HEK293 (cell line): ENCODE data around the gene FAM163A.

ENCODE experiments used
- CTCF ChIA-PET: fragments of 350-600 bp; formaldehyde crosslinking; extraction: SDS; loops from one replicate; lab custom pipeline; 2021; ENCODE audit warnings: antibody characterized with exemption; lab: Yijun Ruan, JAX
- POLR2A ChIA-PET: fragments of 300-600 bp; formaldehyde crosslinking; extraction: SDS; loops from one replicate; lab custom pipeline; 2020; ENCODE audit warnings: antibody characterized with exemption, inconsistent platforms; lab: Yijun Ruan, JAX
- H3K27ac ChIP-seq: fragments of 200-500 bp; sonication (Bioruptor generic); 2 replicates; pipeline ENCODE4 v1.5.1; 2014; ENCODE audit warnings: low read depth, low read length, control low read depth, inconsistent platforms; ENCODE audit errors: extremely low read depth
- H3K36me3 ChIP-seq, 2 experiments: fragments of 200-500 bp in 1 of 2; sonication (Bioruptor generic) in 1 of 2; 1 replicate in 1 of 2; 2 replicates in 1 of 2; pipeline ENCODE4 v1.5.1; 2014 to 2017; ENCODE audit warnings: inconsistent platforms in 2 of 2, low read length in 2 of 2; ENCODE audit not compliant: control insufficient read depth in 2 of 2, insufficient read depth in 1 of 2
- H3K4me1 ChIP-seq: fragments of 200-500 bp; sonication (Bioruptor generic); 2 replicates; pipeline ENCODE4 v1.5.1; 2014; ENCODE audit warnings: mild to moderate bottlenecking, low read length, inconsistent platforms; ENCODE audit not compliant: control insufficient read depth, insufficient read depth
- H3K4me3 ChIP-seq: 2 replicates; pipeline ENCODE4 v1.5.1; 2011; ENCODE audit warnings: low read depth, mild to moderate bottlenecking, control low read depth, low read length, moderate library complexity
- H3K9me3 ChIP-seq: fragments of 200-500 bp; sonication (Bioruptor generic); 2 replicates; pipeline ENCODE4 v1.5.1; 2014; ENCODE audit warnings: low read depth, low read length, inconsistent platforms; ENCODE audit not compliant: control insufficient read depth, insufficient read depth
- KLF16 ChIP-seq: fragments of 450-650 bp; formaldehyde crosslinking; IDR thresholded peaks from 2 replicates; pipeline ENCODE4 v1.5.1; 2017; ENCODE audit warnings: missing biosample characterization, missing genetic modification characterization
- ZNF114 ChIP-seq: fragments of 450-650 bp; formaldehyde crosslinking; IDR thresholded peaks from 2 replicates; pipeline ENCODE4 v1.5.0; 2017; ENCODE audit warnings: missing biosample characterization, missing genetic modification characterization
- ZNF19 ChIP-seq: fragments of 450-650 bp; formaldehyde crosslinking; IDR thresholded peaks from 2 replicates; pipeline ENCODE4; 2016; ENCODE audit warnings: missing biosample characterization, missing genetic modification characterization, low read depth
- ZNF266 ChIP-seq: fragments of 450-650 bp; formaldehyde crosslinking; IDR thresholded peaks from 2 replicates; pipeline ENCODE4 v1.5.1; 2016; ENCODE audit warnings: missing biosample characterization, missing genetic modification characterization, low read depth
- ZNF391 ChIP-seq: fragments of 450-650 bp; formaldehyde crosslinking; IDR thresholded peaks from 2 replicates; pipeline ENCODE4 v1.5.1; 2016; ENCODE audit warnings: low read depth, missing biosample characterization, missing genetic modification characterization, borderline replicate concordance
- ZNF404 ChIP-seq: fragments of 450-650 bp; formaldehyde crosslinking; IDR thresholded peaks from 2 replicates; pipeline ENCODE4 v1.5.1; 2017; ENCODE audit warnings: missing biosample characterization, missing genetic modification characterization
- ZNF449 ChIP-seq: fragments of 450-650 bp; formaldehyde crosslinking; IDR thresholded peaks from 2 replicates; pipeline ENCODE4 v1.5.1; 2017; ENCODE audit warnings: missing biosample characterization, mild to moderate bottlenecking, missing genetic modification characterization, moderate library complexity
- ZNF707 ChIP-seq: fragments of 450-650 bp; formaldehyde crosslinking; IDR thresholded peaks from 2 replicates; pipeline ENCODE4 v1.5.1; 2016; ENCODE audit warnings: missing biosample characterization, missing genetic modification characterization
- ZNF830 ChIP-seq: fragments of 450-650 bp; IDR thresholded peaks from 2 replicates; pipeline ENCODE4 v1.5.0; 2018; ENCODE audit warnings: missing biosample characterization, missing genetic modification characterization, low read depth, mild to moderate bottlenecking, moderate library complexity

FAM163A gene

GRCh38 chr1:179865377-179865776 lies 122.3 kb downstream of the FAM163A start:
- H3K4me3 ChIP-seq, result no peak overlapping the region
- ChIA-PET CTCF (interaction anchor here (1.0 to 5.0 kb wide), 4 partner anchors 13 to 314 kb away, joined by 3 to 61 read pairs (median 8); no protein-coding TSS in a partner anchor), POLR2A (no interaction called here)
- no peaks in the 10 kb centered on the region for H3K4me1 ChIP-seq
- H3K36me3 ChIP-seq, result peaks cover 16 to 85% of the 10 kb centered on the region in 2 experiments
- no peaks in the 10 kb centered on the region for H3K9me3 ChIP-seq
- TF ChIP-seq ZNF391 (no peak), ZNF449 (tag by site-specific recombination) (no peak), ZNF404 (tag by site-specific recombination) (no peak), ZNF266 (tag by site-specific recombination) (no peak), ZNF19 (no peak), ZNF707 (tag by site-specific recombination) (no peak), ZNF114 (tag by site-specific recombination) (no peak), ZNF830 (no peak), KLF16 (tag by site-specific recombination) (no peak)
- TF ChIP-seq, all 188 proteins: peak for 0
- H3K27ac ChIP-seq, result no peak overlapping the region
